Tibial nerve (tissue), 4 donors: ENCODE measurements around the gene PALS2. TPM values are rescaled to one million over a fixed set of nuclear protein-coding genes. Genes with fewer than 3 reads are reported as not detected.

Source experiments
- DNase-seq, 2 donors: peaks; one replicate each; pipeline ENCODE4 v3.0.0-alpha.2; 2019; ENCODE audit warnings: low spot score in 2 of 2
- H3K27ac ChIP-seq, 4 donors: fragments of 200-600 bp; sonication (generic) in 3 of 4; one replicate each; pipeline ENCODE4 v1.5.1; 2017 to 2019; ENCODE audit warnings: mild to moderate bottlenecking in 1 of 4
- H3K27me3 ChIP-seq, 2 donors: fragments of 200-600 bp; sonication (generic) in 1 of 2; one replicate each; pipeline versions ENCODE4 v1.5.1 to v1.6.0; 2017 to 2019
- H3K36me3 ChIP-seq, 3 donors: fragments of 200-600 bp; sonication (generic); one replicate each; pipeline ENCODE4 v1.5.1; 2018 to 2019
- H3K4me1 ChIP-seq, 4 donors: fragments of 200-600 bp; sonication (generic) in 3 of 4; one replicate each; pipeline ENCODE4 v1.5.1; 2017 to 2019
- H3K4me3 ChIP-seq, 4 donors: fragments of 200-600 bp; sonication (generic) in 3 of 4; one replicate each; pipeline ENCODE4 v1.5.1; 2017 to 2019; ENCODE audit warnings: mild to moderate bottlenecking in 1 of 4, moderate library complexity in 1 of 4
- H3K9me3 ChIP-seq, 4 donors: fragments of 200-600 bp; sonication (generic) in 3 of 4; one replicate each; pipeline ENCODE4 v1.5.1; 2017 to 2019
- CTCF ChIP-seq, 5 experiments: fragments of 200-600 bp in 3 of 5; fragments of 450-650 bp in 2 of 5; sonication (generic) in 3 of 5; IDR thresholded peaks; one replicate each; pipeline ENCODE4 v1.5.1; 2016 to 2019; ENCODE audit warnings: antibody characterized with exemption in 5 of 5, mild to moderate bottlenecking in 3 of 5, moderate library complexity in 2 of 5
- EP300 ChIP-seq, 2 donors: sonication (generic); formaldehyde crosslinking; IDR thresholded peaks; one replicate each; pipeline ENCODE4 v1.6.1; 2017; ENCODE audit warnings: antibody characterized with exemption in 2 of 2, mild to moderate bottlenecking in 1 of 2
- POLR2A ChIP-seq, 2 donors: fragments of 450-650 bp; IDR thresholded peaks; one replicate each; pipeline ENCODE4 v1.6.1; 2017; ENCODE audit warnings: antibody characterized with exemption in 2 of 2, mild to moderate bottlenecking in 2 of 2, moderate library complexity in 2 of 2
- WGBS, 2 donors: methylation state at CpG; one replicate each; pipeline ENCODE4 v1.1.5; 2018; 5-methylcytosine and 5-hydroxymethylcytosine counted together
- small RNA-seq: library from RNA; depleted of rRNA; stranded (forward); fragments of <200 nt; gene quantifications from one replicate; pipeline ENCODE3, GENCODE V24; 2016
- total RNA-seq, 4 donors: library from RNA; depleted of rRNA; stranded (reverse); fragments of >200 nt; gene quantifications; one replicate each; pipeline ENCODE4 v1.1.0, GENCODE V29; 2016

Gene PALS2
- total RNA-seq, 4 donors from 2014 or later, result 28.2 to 35.1 (median 31.5) TPM

DNA sequence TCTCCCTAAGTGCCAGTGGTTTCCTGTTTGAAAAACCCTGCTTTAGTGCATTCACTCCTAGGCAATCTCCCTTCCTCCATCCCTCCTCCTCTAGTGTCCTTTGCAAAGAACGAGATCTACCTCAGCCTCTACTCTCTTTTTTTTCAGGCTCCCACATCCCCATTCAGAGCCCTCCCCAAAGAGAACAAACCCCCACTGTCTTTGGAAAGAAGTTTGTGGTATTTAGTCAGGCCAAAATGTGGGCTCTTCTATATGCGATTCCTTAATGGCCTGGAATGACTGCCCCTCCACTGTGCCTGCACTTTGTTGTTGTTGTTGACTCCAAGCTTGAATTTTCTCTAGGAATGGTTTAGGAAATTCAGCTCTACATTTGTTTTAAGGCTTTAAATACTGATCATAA lies 36.3 kb downstream of the PALS2 start:
- peaks cover 0 to 3% (median 0%) of the 10 kb centered on the region in 4 donors for H3K4me1 ChIP-seq
- 41 to 51% methylated on average over 2 of the region's 2 CpGs for WGBS, 2 donors
- H3K27ac ChIP-seq, result no peak overlapping the region
- DNase-seq, result no peak
- H3K27me3 ChIP-seq, result no peaks in the 10 kb centered on the region
- no peaks in the 10 kb centered on the region for H3K36me3 ChIP-seq
- no peak overlapping the region for H3K4me3 ChIP-seq
- TF ChIP-seq CTCF (IDR thresholded peaks at IDR 0.05), result no peak
- no peak for TF ChIP-seq EP300 (IDR thresholded peaks at IDR 0.05)
- TF ChIP-seq POLR2A (IDR thresholded peaks at IDR 0.05), result no peak
- peaks cover 0 to 2% (median 0%) of the 10 kb centered on the region in 4 donors for H3K9me3 ChIP-seq

GRCh38 chr7:24611130-24611529 lies 37.9 kb downstream of the PALS2 start:
- no peak overlapping the region for H3K27ac ChIP-seq
- WGBS, 2 donors, result 68 to 77% methylated on average over 3 of the region's 3 CpGs
- no peaks in the 10 kb centered on the region for H3K36me3 ChIP-seq
- no peak for DNase-seq
- H3K4me1 ChIP-seq, result peaks cover 0 to 3% (median 0%) of the 10 kb centered on the region in 4 donors
- H3K4me3 ChIP-seq, result no peak overlapping the region
- TF ChIP-seq CTCF (IDR thresholded peaks at IDR 0.05) (no peak), POLR2A (IDR thresholded peaks at IDR 0.05) (no peak), EP300 (IDR thresholded peaks at IDR 0.05) (no peak)
- H3K9me3 ChIP-seq, result peaks cover 0 to 2% (median 0%) of the 10 kb centered on the region in 4 donors
- no peaks in the 10 kb centered on the region for H3K27me3 ChIP-seq

DNA sequence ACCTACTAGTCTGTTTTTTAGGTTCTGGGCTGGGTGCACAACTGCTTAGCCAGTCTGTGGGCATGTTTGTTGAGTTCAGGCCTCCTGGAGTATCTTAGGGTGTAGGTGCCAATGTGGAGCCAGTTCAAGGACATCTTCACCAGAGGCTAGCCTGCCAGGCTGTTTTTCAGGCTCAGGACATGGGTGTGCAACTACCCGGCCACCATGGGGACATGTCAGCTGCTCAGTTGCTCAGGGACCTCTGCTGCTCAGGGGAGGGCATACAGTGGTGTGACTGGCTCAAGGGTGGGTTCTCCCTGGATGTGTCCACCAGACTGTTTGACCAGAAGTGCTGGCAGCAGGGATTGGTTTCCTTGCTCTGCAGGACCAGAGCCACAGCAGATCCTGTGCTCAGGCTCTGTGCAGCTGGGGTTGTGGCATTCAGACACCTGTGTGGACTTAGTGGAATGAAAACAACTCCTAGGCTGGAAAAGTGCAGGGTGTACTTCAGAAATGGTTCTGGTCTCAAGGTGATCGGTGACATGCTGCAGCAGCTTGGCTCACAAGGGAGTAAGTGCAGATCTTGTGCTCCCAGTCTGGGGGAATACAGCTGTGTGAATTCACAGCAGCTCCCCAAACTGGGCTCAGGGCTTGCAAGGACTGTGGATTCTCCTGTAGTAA lies 44.8 kb downstream of the PALS2 start:
- 100% methylated on average over 1 to 2 of the region's 2 CpGs for WGBS, 2 donors
- H3K36me3 ChIP-seq, result no peaks in the 10 kb centered on the region
- peaks cover 0 to 22% (median 7%) of the 10 kb centered on the region in 4 donors for H3K9me3 ChIP-seq
- no peaks in the 10 kb centered on the region for H3K27me3 ChIP-seq
- no peaks in the 10 kb centered on the region for H3K4me1 ChIP-seq
- no peak overlapping the region for H3K27ac ChIP-seq
- H3K4me3 ChIP-seq, result no peak overlapping the region
- TF ChIP-seq EP300 (IDR thresholded peaks at IDR 0.05), result no peak
- no peak for DNase-seq

DNA sequence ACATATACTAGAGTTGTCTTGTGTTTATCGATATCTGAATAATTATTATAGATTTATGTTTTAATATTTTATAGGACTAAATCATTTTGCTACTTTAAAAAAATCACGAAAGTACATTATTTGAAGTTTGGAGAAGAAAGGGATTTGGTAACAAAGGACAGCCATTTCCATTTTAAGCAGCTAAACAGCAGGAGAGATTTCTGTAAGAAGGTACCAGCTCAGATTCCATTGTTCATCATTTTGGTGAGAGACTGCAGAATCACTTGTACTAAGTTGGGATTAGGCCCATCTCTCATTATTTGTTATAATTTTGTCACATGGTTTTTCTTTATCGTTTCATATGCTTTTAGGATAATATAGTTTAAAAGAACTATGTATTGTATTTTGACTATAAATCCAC lies 46.7 kb downstream of the PALS2 start:
- H3K4me1 ChIP-seq, result no peaks in the 10 kb centered on the region
- TF ChIP-seq CTCF (IDR thresholded peaks at IDR 0.05), result no peak
- no peak for TF ChIP-seq EP300 (IDR thresholded peaks at IDR 0.05)
- no peak for TF ChIP-seq POLR2A (IDR thresholded peaks at IDR 0.05)
- WGBS, 2 donors, result 87% methylated on average over 3 of the region's 3 CpGs
- DNase-seq, result no peak
- H3K27ac ChIP-seq, result no peak overlapping the region
- H3K4me3 ChIP-seq, result no peak overlapping the region
- peaks cover 0 to 19% (median 7%) of the 10 kb centered on the region in 4 donors for H3K9me3 ChIP-seq
- H3K36me3 ChIP-seq, result no peaks in the 10 kb centered on the region
- no peaks in the 10 kb centered on the region for H3K27me3 ChIP-seq

DNA sequence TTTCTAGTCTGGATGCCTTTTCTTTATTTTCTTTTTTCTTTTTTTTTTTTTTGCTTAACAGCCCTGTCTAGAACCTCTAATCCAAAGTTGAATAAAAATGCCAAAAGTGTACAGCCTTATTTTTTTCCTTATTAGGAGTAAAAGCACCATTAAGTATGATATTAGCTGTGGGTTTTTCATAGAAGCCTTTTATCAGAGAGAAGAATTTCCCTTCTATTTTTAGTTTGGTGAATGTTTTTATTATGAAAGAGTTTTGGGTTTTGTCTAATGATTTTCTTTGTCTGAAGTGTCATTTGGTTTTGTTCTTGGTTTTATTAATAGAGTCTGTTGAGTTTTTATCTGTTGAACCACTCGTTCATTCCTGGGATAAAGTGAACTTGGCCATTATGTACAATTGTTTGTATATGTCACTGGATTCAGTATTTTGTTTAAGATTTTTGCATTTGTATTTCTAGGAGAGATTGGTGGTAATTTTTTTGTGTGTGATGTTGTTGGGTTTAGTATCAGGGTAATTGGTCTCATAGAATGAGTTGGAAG lies 49.5 kb downstream of the PALS2 start:
- 42 to 64% methylated on average over 1 of the region's 1 CpG for WGBS, 2 donors

More for the DNA sequence above, 49.5 kb downstream of the PALS2 start:
- H3K27ac ChIP-seq, result no peak overlapping the region
- H3K4me3 ChIP-seq, result no peak overlapping the region
- DNase-seq, result no peak
- TF ChIP-seq CTCF (IDR thresholded peaks at IDR 0.05) (no peak), POLR2A (IDR thresholded peaks at IDR 0.05) (no peak), EP300 (IDR thresholded peaks at IDR 0.05) (no peak)
- H3K4me1 ChIP-seq, result no peaks in the 10 kb centered on the region
- no peaks in the 10 kb centered on the region for H3K27me3 ChIP-seq
- H3K9me3 ChIP-seq, result peaks cover 0 to 9% (median 4%) of the 10 kb centered on the region in 4 donors
- no peaks in the 10 kb centered on the region for H3K36me3 ChIP-seq

Small RNAs within 50 kb of the gene (small RNA-seq; reads per million reads assigned to genes)
- gene RNU6-1103P (not detected), gene SUMO2P14 (not detected)

Other genes with a start within 250 kb of the PALS2 start
- gene GSDME, start 184.0 kb downstream of the PALS2 start, total RNA-seq, result 10 to 100 TPM in 2 of 4 donors, 1 to 10 TPM in 2; 5.3 to 15.7 (median 10.6) TPM